ENCODE results near the gene SMIM1.

The SMIM1 gene

GRCh38 chr1:3775490-3776230, 3.1 kb downstream of the SMIM1 start:
- no peak overlapping the region for H3K4me3 ChIP-seq (ENCODE audit: low read depth, low read length)

GRCh38 chr1:3776231-3776961, 3.8 kb downstream of the SMIM1 start:
- H3K4me3 ChIP-seq (ENCODE audit: low read depth, low read length) = no peak overlapping the region

- H3K4me3 ChIP-seq (ENCODE audit: low read depth, low read length) = no peak overlapping the region
These were observed 4.6 kb downstream of the SMIM1 start for GRCh38 chr1:3777078-3777547.

- H3K4me3 ChIP-seq (ENCODE audit: low read depth, low read length) = no peak overlapping the region
These were observed 5.4 kb downstream of the SMIM1 start for GRCh38 chr1:3777647-3778589.

DNA sequence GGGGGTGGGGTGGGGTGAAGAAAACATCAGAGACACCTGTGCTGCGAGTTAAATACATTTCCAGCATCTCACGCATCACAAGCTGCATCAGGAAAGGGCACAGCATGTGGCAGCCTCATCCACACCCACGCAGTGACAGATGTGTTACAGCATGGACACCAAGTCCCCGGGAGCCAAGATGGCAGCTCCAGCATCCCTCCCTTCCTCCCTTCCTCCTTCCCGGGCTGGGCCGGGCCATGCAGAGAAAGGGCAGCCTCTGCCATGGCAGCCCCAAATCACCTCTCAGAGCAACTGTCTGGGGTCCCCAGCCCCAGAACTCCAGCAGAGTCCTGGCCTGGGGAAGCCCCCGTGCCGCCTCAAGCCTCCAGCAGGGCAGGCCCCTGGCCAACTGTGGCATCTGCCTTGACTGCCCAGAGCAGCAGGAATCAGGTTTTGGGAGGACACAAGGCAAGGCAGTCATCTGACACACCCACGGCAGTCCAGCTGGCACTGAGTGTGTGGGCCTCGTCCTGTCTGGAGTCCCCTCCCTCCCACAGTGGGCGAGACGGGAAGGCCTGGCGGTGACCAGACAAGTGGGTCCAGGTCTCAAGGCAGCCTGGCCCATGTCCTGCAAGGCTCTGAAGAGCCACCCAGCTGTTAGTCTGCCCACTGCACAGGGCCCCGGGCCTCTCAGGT, 6.2 kb downstream of the SMIM1 start:
- H3K4me3 ChIP-seq (ENCODE audit: low read depth, low read length) = no peak overlapping the region

GRCh38 chr1:3779265-3779911, 6.8 kb downstream of the SMIM1 start:
- H3K4me3 ChIP-seq (ENCODE audit: low read depth, low read length) = no peak overlapping the region

DNA sequence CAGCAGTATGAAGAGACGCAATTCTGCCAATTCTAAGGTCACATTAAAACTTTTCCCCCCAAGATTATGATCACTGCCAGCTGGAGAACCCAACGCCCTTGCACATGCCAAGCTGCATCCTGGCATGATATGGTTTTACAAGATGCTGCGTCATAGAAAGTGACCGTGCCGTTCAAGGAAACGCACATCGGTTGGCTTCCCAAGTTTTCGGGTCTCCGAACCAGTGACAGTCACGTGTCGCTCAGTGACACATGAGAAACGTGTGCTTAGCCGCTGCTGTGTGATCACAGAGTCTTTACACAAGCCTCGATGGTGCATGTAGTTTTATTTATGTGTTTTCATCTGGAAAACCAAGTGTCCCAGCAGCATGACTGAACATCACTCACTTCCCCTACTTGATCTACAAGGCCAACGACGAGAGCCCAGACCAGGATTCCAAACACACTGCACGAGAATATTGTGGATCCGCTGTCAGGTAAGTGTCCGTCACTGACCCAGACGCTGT, 7.4 kb downstream of the SMIM1 start:
- no peak overlapping the region for H3K4me3 ChIP-seq (ENCODE audit: low read depth, low read length)

DNA sequence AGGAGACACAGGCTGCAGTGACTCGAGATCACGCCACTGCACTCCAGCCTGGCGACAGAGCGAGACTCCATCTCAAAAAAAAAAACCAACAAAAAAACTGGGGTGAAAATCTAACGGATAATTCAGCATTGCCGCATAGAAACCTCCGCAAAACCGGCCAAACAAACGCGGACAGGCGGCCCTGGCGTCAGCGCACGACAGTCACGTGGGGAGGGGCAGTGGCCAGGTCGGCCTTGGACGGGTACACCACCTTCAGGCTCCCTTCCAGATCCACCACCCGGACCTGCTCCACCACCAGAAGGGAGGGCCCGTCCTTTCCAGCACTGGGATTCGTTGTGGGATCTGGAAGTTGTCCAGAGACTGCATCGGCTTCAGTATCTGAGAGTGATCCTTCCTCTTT, 8.4 kb downstream of the SMIM1 start:
- no peak overlapping the region for H3K4me3 ChIP-seq (ENCODE audit: low read depth, low read length)

GRCh38 chr1:3783651-3784474, 11.3 kb downstream of the SMIM1 start:
- H3K4me3 ChIP-seq (ENCODE audit: low read depth, low read length) = no peak overlapping the region

GRCh38 chr1:3785045-3785444, 12.5 kb downstream of the SMIM1 start:
- H3K4me3 ChIP-seq (ENCODE audit: low read depth, low read length) = no peak overlapping the region

DNA sequence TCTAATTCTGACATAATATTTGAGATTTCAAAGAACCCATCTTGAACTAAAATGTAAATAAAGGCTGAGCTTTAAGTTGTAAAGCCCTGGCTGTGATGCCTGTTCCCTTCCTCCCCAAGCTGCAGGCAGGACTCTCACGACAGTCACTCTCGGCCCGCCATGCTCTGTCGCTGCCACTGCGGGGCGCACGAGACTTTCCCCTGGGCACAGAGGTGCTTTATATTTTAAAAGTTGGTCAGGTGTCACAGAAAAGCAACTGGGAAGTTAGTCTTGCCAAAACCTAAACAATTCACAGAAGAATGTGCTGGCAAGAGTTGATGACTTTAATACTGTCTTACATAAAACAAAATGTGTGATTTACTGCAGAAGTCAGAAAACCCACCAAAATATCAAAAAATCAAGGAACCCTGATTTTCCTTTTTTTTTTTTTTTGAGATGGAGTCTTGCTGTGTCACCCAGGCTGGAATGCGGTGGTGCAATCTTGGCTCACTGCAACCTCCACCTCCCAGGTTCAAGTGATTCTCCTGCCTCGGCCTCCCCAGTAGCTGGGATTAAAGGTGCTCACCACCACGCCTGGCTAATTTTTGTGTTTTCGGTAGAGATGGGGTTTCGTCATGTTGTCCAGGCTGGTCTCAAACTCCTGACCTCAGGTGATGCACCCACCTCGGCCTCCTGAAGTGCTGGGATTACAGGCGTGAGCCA, 13.1 kb downstream of the SMIM1 start:
- no peak overlapping the region for H3K4me3 ChIP-seq (ENCODE audit: low read depth, low read length)

GRCh38 chr1:3786468-3787348, 14.2 kb downstream of the SMIM1 start:
- H3K4me3 ChIP-seq (ENCODE audit: low read depth, low read length) = no peak overlapping the region

GRCh38 chr1:3787349-3787715, 14.8 kb downstream of the SMIM1 start:
- no peak overlapping the region for H3K4me3 ChIP-seq (ENCODE audit: low read depth, low read length)

DNA sequence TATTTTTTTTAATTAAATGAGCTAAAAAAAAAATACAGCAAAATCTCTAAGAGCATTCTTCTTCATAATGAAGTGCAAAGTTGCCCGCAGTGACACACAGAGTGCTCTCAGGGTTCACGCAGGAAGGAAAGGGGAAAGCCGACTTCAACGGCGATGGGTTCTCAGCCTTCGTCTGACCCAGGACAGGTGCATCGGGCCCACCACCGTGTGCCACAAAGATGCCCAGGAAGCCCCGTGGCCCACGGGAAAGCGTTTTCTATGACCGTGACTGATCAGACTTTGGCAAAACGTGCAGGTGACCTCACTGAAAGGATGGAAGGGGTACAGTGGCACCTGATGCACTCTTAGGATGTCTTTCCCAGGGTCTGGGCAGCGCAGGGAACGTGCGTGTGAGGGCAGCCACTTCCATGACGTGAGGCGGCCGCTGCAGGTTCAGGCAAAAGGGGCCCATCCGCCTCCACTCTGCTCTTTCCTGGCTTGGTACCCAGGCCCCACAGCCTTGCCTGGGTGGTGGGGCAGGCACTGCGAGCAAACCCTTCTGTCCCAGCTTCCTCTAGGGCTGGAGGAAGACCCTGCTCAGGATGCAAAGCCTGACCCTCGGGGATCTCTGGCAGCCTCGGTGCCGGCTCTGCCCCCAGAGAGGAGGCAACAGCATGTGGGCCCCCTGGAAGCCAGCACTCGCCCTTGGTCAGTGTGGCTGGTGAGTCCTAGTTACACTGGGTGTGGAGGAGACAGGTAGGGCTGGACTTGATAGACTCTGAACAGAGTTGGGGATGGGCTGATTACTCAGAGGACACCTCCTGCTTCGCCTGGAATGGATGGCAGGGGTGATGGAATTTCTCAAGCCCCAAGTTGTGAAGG, 15.4 kb downstream of the SMIM1 start:
- H3K4me3 ChIP-seq (ENCODE audit: low read depth, low read length) = no peak overlapping the region

GRCh38 chr1:3788756-3789420, 16.3 kb downstream of the SMIM1 start:
- no peak overlapping the region for H3K4me3 ChIP-seq (ENCODE audit: low read depth, low read length)

Data from iPS-11a (cell line).